HepG2 (cell line): ENCODE data around the gene PLXND1. TPM values are rescaled to one million over a fixed set of nuclear protein-coding genes. Genes with fewer than 3 reads are reported as not detected.

ENCODE experiments used
- FLYWCH1 ChIP-seq: sonication (generic); formaldehyde crosslinking; IDR thresholded peaks from 2 replicates; pipeline ENCODE4 v1.8.1; 2023; ENCODE audit warnings: mild to moderate bottlenecking, missing genetic modification reagents
- FOXA1 ChIP-seq, 2 experiments: fragments of 450-650 bp in 1 of 2; sonication (generic) in 1 of 2; formaldehyde crosslinking in 1 of 2; IDR thresholded peaks; 2 replicates each; pipeline versions ENCODE4 v1.4.0 to v1.6.1; 2016 to 2020; ENCODE audit warnings: missing genetic modification reagents in 1 of 2
- FUBP1 ChIP-seq: sonication (generic); formaldehyde crosslinking; IDR thresholded peaks from 2 replicates; pipeline ENCODE4 v1.5.1; 2020; ENCODE audit warnings: missing genetic modification reagents, mild to moderate bottlenecking, borderline replicate concordance
- GABPA ChIP-seq, 2 experiments: IDR thresholded peaks; 2 replicates each; pipeline ENCODE4 v1.6.1; 2011 to 2016; ENCODE audit warnings: low read depth in 2 of 2, low read length in 1 of 2, missing biosample characterization in 1 of 2, missing genetic modification characterization in 1 of 2
- GFI1 ChIP-seq: sonication (generic); formaldehyde crosslinking; IDR thresholded peaks from 2 replicates; pipeline ENCODE4 v1.5.0; 2020; ENCODE audit warnings: missing genetic modification reagents, mild to moderate bottlenecking, borderline replicate concordance
- HNRNPUL1 ChIP-seq: fragments of 200-400 bp; formaldehyde crosslinking; IDR thresholded peaks from 2 replicates; pipeline ENCODE4 v1.6.1; 2017; ENCODE audit warnings: low read depth, mild to moderate bottlenecking, low read length, moderate library complexity
- SAP130 ChIP-seq: IDR thresholded peaks from 2 replicates; pipeline ENCODE4 v1.6.1; 2016; ENCODE audit warnings: low read depth
- SMAD1 ChIP-seq: sonication (generic); formaldehyde crosslinking; IDR thresholded peaks from 2 replicates; pipeline ENCODE4 v1.4.0; 2020; ENCODE audit warnings: missing genetic modification reagents, low read depth, mild to moderate bottlenecking, borderline replicate concordance
- TAF15 ChIP-seq: fragments of 200-400 bp; formaldehyde crosslinking; IDR thresholded peaks from one replicate; pipeline ENCODE4 v1.6.1; 2018; ENCODE audit warnings: mild to moderate bottlenecking, low read depth, low read length; ENCODE audit not compliant: poor library complexity, severe bottlenecking
- ZKSCAN1 ChIP-seq: fragments of 150-350 bp; IDR thresholded peaks from 2 replicates; pipeline ENCODE4 v1.6.1; 2014; ENCODE audit warnings: low read length
- ZNF121 ChIP-seq: sonication (generic); formaldehyde crosslinking; IDR thresholded peaks from 2 replicates; pipeline ENCODE4 v1.5.0; 2020; ENCODE audit warnings: mild to moderate bottlenecking, missing genetic modification reagents
- ZNF160 ChIP-seq: sonication (generic); formaldehyde crosslinking; IDR thresholded peaks from 2 replicates; pipeline ENCODE4 v1.8.0; 2022; ENCODE audit warnings: mild to moderate bottlenecking, inconsistent platforms, missing genetic modification reagents
- ZNF251 ChIP-seq: sonication (generic); formaldehyde crosslinking; IDR thresholded peaks from 2 replicates; pipeline ENCODE4 v1.9.0; 2021; ENCODE audit warnings: mild to moderate bottlenecking, missing genetic modification reagents
- ZNF3 ChIP-seq: IDR thresholded peaks from 2 replicates; pipeline ENCODE4 v1.7.0; 2017; ENCODE audit warnings: inconsistent platforms
- ZNF343 ChIP-seq: sonication (generic); formaldehyde crosslinking; IDR thresholded peaks from 2 replicates; pipeline ENCODE4 v1.4.0; 2020; ENCODE audit warnings: mild to moderate bottlenecking, missing genetic modification reagents
- ZNF550 ChIP-seq: sonication (generic); formaldehyde crosslinking; IDR thresholded peaks from 2 replicates; pipeline ENCODE4 v1.4.0; 2020; ENCODE audit warnings: mild to moderate bottlenecking, missing genetic modification reagents, borderline replicate concordance
- ZNF710 ChIP-seq: sonication (generic); formaldehyde crosslinking; IDR thresholded peaks from 2 replicates; pipeline ENCODE4 v1.5.0; 2020; ENCODE audit warnings: mild to moderate bottlenecking, missing genetic modification reagents, borderline replicate concordance
- ZSCAN29 ChIP-seq: sonication (generic); formaldehyde crosslinking; conservative IDR thresholded peaks from 2 replicates; pipeline ENCODE4 v1.4.0; 2020; ENCODE audit warnings: mild to moderate bottlenecking, missing genetic modification reagents
- polyA plus RNA-seq, 8 experiments: library from polyadenylated mRNA; depleted of rRNA in 3 of 8; stranded (reverse) in 7 of 8; unstranded in 1 of 8; fragments of >200 nt; fragmentation: Illumina TruSeq in 4 of 8; extraction: Trizol in 4 of 8; gene quantifications; 2 replicates each; pipeline versions ENCODE4 v1.2.1 to v1.2.3, GENCODE V29; 2011 to 2016; ENCODE audit warnings: low read depth in 4 of 8, missing spikeins in 1 of 8, mixed read lengths in 1 of 8; ENCODE audit not compliant: insufficient read depth in 1 of 8
- total RNA-seq, 5 experiments: library from RNA; depleted of rRNA; stranded (reverse); fragments of >200 nt; fragmentation: Illumina TruSeq; extraction: Trizol; gene quantifications; 2 replicates each; pipeline ENCODE4 v1.2.3, GENCODE V29; 2016; ENCODE audit warnings: low read depth in 1 of 5
- TF ChIP-seq, protein P1 (sequence below): sonication (generic); formaldehyde crosslinking; IDR thresholded peaks from 2 replicates; pipeline ENCODE4 v1.4.0; 2020; ENCODE audit warnings: missing genetic modification reagents, borderline replicate concordance
- TF ChIP-seq, protein P2 (sequence below): sonication (generic); formaldehyde crosslinking; IDR thresholded peaks from 2 replicates; pipeline ENCODE4 v1.4.0; 2020; ENCODE audit warnings: missing genetic modification reagents

The PLXND1 gene
- total and polyA plus RNA-seq, 2 of the 13 experiments (the other 11 are each of a cell fraction or from before 2014, with no cell fraction given): 15.9 to 42.0 TPM

DNA sequence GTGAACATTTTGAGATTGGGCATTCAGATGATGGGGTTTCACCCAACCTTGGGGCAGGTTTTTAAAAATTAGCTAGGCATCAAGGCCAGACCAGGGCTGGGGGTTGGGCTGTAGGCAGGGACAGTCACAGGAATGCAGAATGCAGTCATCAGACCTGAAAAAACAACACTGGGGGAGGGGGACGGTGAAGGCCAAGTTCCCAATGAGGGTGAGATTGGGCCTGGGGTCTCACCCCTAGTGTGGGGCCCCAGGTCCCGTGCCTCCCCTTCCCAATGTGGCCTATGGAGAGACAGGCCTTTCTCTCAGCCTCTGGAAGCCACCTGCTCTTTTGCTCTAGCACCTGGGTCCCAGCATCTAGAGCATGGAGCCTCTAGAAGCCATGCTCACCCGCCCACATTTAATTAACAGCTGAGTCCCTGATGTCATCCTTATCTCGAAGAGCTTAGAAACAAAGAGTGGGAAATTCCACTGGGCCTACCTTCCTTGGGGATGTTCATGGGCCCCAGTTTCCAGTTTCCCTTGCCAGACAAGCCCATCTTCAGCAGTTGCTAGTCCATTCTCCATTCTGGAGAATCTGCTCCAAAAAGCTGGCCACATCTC lies 71.9 kb downstream of the PLXND1 start (continued):
- no peak for TF ChIP-seq ZNF550
- TF ChIP-seq FOXA1 (IDR thresholded peaks at IDR 0.05): no peak
- peak; percentile 45; the same call in 1 of the 2 replicates for TF ChIP-seq FOXA1 (CRISPR knock-in tag; IDR thresholded peaks at IDR 0.05)
- TF ChIP-seq, protein P1, sequence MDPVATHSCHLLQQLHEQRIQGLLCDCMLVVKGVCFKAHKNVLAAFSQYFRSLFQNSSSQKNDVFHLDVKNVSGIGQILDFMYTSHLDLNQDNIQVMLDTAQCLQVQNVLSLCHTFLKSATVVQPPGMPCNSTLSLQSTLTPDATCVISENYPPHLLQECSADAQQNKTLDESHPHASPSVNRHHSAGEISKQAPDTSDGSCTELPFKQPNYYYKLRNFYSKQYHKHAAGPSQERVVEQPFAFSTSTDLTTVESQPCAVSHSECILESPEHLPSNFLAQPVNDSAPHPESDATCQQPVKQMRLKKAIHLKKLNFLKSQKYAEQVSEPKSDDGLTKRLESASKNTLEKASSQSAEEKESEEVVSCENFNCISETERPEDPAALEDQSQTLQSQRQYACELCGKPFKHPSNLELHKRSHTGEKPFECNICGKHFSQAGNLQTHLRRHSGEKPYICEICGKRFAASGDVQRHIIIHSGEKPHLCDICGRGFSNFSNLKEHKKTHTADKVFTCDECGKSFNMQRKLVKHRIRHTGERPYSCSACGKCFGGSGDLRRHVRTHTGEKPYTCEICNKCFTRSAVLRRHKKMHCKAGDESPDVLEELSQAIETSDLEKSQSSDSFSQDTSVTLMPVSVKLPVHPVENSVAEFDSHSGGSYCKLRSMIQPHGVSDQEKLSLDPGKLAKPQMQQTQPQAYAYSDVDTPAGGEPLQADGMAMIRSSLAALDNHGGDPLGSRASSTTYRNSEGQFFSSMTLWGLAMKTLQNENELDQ (CRISPR knock-in tag): no peak
- no peak for TF ChIP-seq SMAD1 (CRISPR knock-in tag)
- TF ChIP-seq GABPA (IDR thresholded peaks at IDR 0.05; ENCODE audit: low read depth, low read length): no peak
- no peak for TF ChIP-seq GABPA (CRISPR knock-in tag; IDR thresholded peaks at IDR 0.05; ENCODE audit: low read depth)
- no peak for TF ChIP-seq GFI1
- no peak for TF ChIP-seq TAF15
- no peak for TF ChIP-seq ZNF343
- no peak for TF ChIP-seq FLYWCH1 (CRISPR knock-in tag)
- TF ChIP-seq ZNF251 (CRISPR knock-in tag): no peak
- no peak for TF ChIP-seq ZKSCAN1
- no peak for TF ChIP-seq ZNF121
- TF ChIP-seq, protein P2, sequence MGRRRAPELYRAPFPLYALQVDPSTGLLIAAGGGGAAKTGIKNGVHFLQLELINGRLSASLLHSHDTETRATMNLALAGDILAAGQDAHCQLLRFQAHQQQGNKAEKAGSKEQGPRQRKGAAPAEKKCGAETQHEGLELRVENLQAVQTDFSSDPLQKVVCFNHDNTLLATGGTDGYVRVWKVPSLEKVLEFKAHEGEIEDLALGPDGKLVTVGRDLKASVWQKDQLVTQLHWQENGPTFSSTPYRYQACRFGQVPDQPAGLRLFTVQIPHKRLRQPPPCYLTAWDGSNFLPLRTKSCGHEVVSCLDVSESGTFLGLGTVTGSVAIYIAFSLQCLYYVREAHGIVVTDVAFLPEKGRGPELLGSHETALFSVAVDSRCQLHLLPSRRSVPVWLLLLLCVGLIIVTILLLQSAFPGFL (CRISPR knock-in tag): no peak
- peak; percentile 39; the same call in 1 of the 2 replicates for TF ChIP-seq ZNF710 (CRISPR knock-in tag)
- no peak for TF ChIP-seq ZSCAN29 (CRISPR knock-in tag)
- TF ChIP-seq ZNF3 (CRISPR knock-in tag): no peak
- no peak for TF ChIP-seq HNRNPUL1
- TF ChIP-seq SAP130 (CRISPR knock-in tag): peak; percentile 47; the same call in 1 of the 2 replicates
- TF ChIP-seq FUBP1 (CRISPR knock-in tag): no peak
- 0 out of 2 replicates have a peak, but pooled peaks have one; percentile 12 for TF ChIP-seq ZNF160 (CRISPR knock-in tag)
